Testis (tissue), 2 donors: ENCODE measurements around the gene SLC16A7.

Experiments
- POLR2A ChIP-seq: fragments of 450-650 bp; IDR thresholded peaks from one replicate; pipeline ENCODE4 v1.6.1; 2017; ENCODE audit warnings: antibody characterized with exemption, mild to moderate bottlenecking, moderate library complexity
- TF ChIP-seq, protein P1 (sequence below), 3 experiments: fragments of 450-650 bp in 2 of 3; fragments of 200-600 bp in 1 of 3; sonication (generic) in 1 of 3; IDR thresholded peaks; one replicate each; pipeline ENCODE4 v1.5.1; 2016 to 2019; ENCODE audit warnings: antibody characterized with exemption in 3 of 3, mild to moderate bottlenecking in 2 of 3, moderate library complexity in 1 of 3

DNA sequence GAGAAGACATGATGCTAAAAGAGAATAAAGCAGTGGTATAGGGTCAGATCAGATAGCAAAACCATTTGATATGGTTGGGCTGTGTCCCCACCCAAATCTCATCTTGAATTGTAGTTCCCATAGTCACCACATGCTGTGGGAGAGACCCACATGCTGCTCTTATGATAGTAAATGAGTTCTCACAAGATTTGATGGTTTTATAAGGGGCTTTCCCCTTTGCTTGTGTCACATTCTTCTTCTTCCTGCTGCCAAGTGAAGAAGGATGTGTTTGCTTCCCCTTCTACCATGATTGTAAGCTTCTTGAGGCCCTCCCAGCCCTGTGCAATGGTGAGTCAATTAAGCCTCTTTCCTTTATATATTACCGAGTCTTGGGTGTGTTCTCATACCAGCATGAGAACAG is 49.4 kb downstream of the SLC16A7 start:
- TF ChIP-seq POLR2A: no peak
- TF ChIP-seq, protein P1, sequence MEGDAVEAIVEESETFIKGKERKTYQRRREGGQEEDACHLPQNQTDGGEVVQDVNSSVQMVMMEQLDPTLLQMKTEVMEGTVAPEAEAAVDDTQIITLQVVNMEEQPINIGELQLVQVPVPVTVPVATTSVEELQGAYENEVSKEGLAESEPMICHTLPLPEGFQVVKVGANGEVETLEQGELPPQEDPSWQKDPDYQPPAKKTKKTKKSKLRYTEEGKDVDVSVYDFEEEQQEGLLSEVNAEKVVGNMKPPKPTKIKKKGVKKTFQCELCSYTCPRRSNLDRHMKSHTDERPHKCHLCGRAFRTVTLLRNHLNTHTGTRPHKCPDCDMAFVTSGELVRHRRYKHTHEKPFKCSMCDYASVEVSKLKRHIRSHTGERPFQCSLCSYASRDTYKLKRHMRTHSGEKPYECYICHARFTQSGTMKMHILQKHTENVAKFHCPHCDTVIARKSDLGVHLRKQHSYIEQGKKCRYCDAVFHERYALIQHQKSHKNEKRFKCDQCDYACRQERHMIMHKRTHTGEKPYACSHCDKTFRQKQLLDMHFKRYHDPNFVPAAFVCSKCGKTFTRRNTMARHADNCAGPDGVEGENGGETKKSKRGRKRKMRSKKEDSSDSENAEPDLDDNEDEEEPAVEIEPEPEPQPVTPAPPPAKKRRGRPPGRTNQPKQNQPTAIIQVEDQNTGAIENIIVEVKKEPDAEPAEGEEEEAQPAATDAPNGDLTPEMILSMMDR (IDR thresholded peaks at IDR 0.05): no peak
